BLaER1 treated with 17β-estradiol and CSF1 and Interleukin-3, amounts not matched to agents 10 nM and 100 nM (cell line): Measurements from ENCODE around the gene IL31RA.
A peak's percentile ranks its signal among the peaks of the same experiment; 100 is the strongest.

ENCODE experiments used
- H3K27ac ChIP-seq, 11 experiments: shearing (Covaris generic); formaldehyde crosslinking; 2 replicates each; pipeline ENCODE4 v1.8.1; 2022
- H3K27me3 ChIP-seq, 11 experiments: shearing (Covaris generic); formaldehyde crosslinking; 2 replicates each; pipeline ENCODE4 v1.8.1; 2022
- H3K36me3 ChIP-seq, 11 experiments: shearing (Covaris generic); formaldehyde crosslinking; 2 replicates each; pipeline ENCODE4 v1.8.1; 2022
- H3K4me1 ChIP-seq, 10 experiments: shearing (Covaris generic); formaldehyde crosslinking; 2 replicates each; pipeline ENCODE4 v1.8.1; 2022
- H3K4me2 ChIP-seq, 11 experiments: shearing (Covaris generic); formaldehyde crosslinking; 2 replicates each; pipeline ENCODE4 v1.8.1; 2022
- H3K4me3 ChIP-seq, 10 experiments: shearing (Covaris generic); formaldehyde crosslinking; 2 replicates each; pipeline ENCODE4 v1.8.1; 2022
- H3K9ac ChIP-seq, 11 experiments: shearing (Covaris generic); formaldehyde crosslinking; 2 replicates each; pipeline ENCODE4 v1.8.1; 2022
- H3K9me3 ChIP-seq, 11 experiments: shearing (Covaris generic); formaldehyde crosslinking; replicated peaks in 1 of 11; 2 replicates each; pipeline ENCODE4 v1.8.1; 2022
- H4K20me1 ChIP-seq, 11 experiments: shearing (Covaris generic); formaldehyde crosslinking; 2 replicates each; pipeline ENCODE4 v1.8.1; 2022
- Cebpa-rat ChIP-seq, 11 experiments: shearing (Covaris generic); IDR thresholded peaks; 2 replicates each; pipeline ENCODE4 v1.8.1; 2022

IL31RA gene

GRCh38 chr5:55923865-55924500, 72.8 kb downstream of the IL31RA start:
- H3K9ac ChIP-seq, result peak overlapping the region in 3 of 11 experiments; percentile 8 to 65 (median 10); a peak in 4 of 22 replicates
- no peaks in the 10 kb centered on the region for H3K9me3 ChIP-seq
- no peak for TF ChIP-seq Cebpa-rat (IDR thresholded peaks at IDR 0.05)
- H4K20me1 ChIP-seq, result no peaks in the 10 kb centered on the region
- H3K4me2 ChIP-seq, result peak overlapping the region; percentile 81 to 97 (median 87)
- peaks cover 23 to 44% (median 27%) of the 10 kb centered on the region in 10 experiments for H3K4me1 ChIP-seq
- H3K36me3 ChIP-seq, result no peaks in the 10 kb centered on the region
- H3K27me3 ChIP-seq, result no peaks in the 10 kb centered on the region
- H3K27ac ChIP-seq, result peak overlapping the region in 1 of 11 experiments; percentile 73; a peak in 1 of 22 replicates
- H3K4me3 ChIP-seq, result 0 out of 20 replicates have a peak overlapping the region, but pooled peaks of 1 of the 10 experiments have one; percentile 59

- H3K9ac ChIP-seq, result no peak overlapping the region
- no peak overlapping the region for H3K4me2 ChIP-seq
- no peaks in the 10 kb centered on the region for H3K9me3 ChIP-seq
- no peak for TF ChIP-seq Cebpa-rat (IDR thresholded peaks at IDR 0.05)
- H3K4me3 ChIP-seq, result no peak overlapping the region
- no peaks in the 10 kb centered on the region for H3K27me3 ChIP-seq
- no peaks in the 10 kb centered on the region for H4K20me1 ChIP-seq
- H3K27ac ChIP-seq, result no peak overlapping the region
- peaks cover 17 to 36% (median 19%) of the 10 kb centered on the region in 10 experiments for H3K4me1 ChIP-seq
- H3K36me3 ChIP-seq, result no peaks in the 10 kb centered on the region
Measured at GRCh38 chr5:55924744-55925143, 73.6 kb downstream of the IL31RA start.

- Histone ChIP-seq H3K9ac (no peak overlapping the region), H3K4me2 (no peak overlapping the region), H3K27ac (no peak overlapping the region), H3K4me1 (peaks cover 12 to 32% (median 15%) of the 10 kb centered on the region in 10 experiments), H4K20me1 (no peaks in the 10 kb centered on the region), H3K36me3 (no peaks in the 10 kb centered on the region), H3K27me3 (no peaks in the 10 kb centered on the region), H3K9me3 (no peaks in the 10 kb centered on the region), H3K4me3 (no peak overlapping the region)
- no peak for TF ChIP-seq Cebpa-rat (IDR thresholded peaks at IDR 0.05)
Measured at GRCh38 chr5:55925181-55925580, 74.0 kb downstream of the IL31RA start.

GRCh38 chr5:55925712-55926111, 74.6 kb downstream of the IL31RA start:
- H3K9me3 ChIP-seq, result no peaks in the 10 kb centered on the region
- TF ChIP-seq Cebpa-rat (IDR thresholded peaks at IDR 0.05), result no peak
- H3K27me3 ChIP-seq, result no peaks in the 10 kb centered on the region
- H3K4me3 ChIP-seq, result no peak overlapping the region
- H3K27ac ChIP-seq, result no peak overlapping the region
- no peaks in the 10 kb centered on the region for H4K20me1 ChIP-seq
- H3K9ac ChIP-seq, result no peak overlapping the region
- no peak overlapping the region for H3K4me2 ChIP-seq
- no peaks in the 10 kb centered on the region for H3K36me3 ChIP-seq
- peaks cover 11 to 27% (median 13%) of the 10 kb centered on the region in 10 experiments for H3K4me1 ChIP-seq

- no peaks in the 10 kb centered on the region for H4K20me1 ChIP-seq
- no peak overlapping the region for H3K27ac ChIP-seq
- H3K27me3 ChIP-seq, result no peaks in the 10 kb centered on the region
- no peak overlapping the region for H3K4me3 ChIP-seq
- H3K9ac ChIP-seq, result no peak overlapping the region
- peaks cover 11 to 27% (median 13%) of the 10 kb centered on the region in 10 experiments for H3K4me1 ChIP-seq
- TF ChIP-seq Cebpa-rat (IDR thresholded peaks at IDR 0.05), result no peak
- no peak overlapping the region for H3K4me2 ChIP-seq
- H3K36me3 ChIP-seq, result no peaks in the 10 kb centered on the region
- no peaks in the 10 kb centered on the region for H3K9me3 ChIP-seq
Measured at GRCh38 chr5:55926476-55926875, 75.3 kb downstream of the IL31RA start.

- Histone ChIP-seq H4K20me1 (no peaks in the 10 kb centered on the region), H3K27ac (no peak overlapping the region), H3K9ac (no peak overlapping the region), H3K4me1 (peaks cover 8 to 12% (median 10%) of the 10 kb centered on the region in 10 experiments), H3K4me3 (no peak overlapping the region), H3K9me3 (no peaks in the 10 kb centered on the region), H3K4me2 (no peak overlapping the region), H3K36me3 (no peaks in the 10 kb centered on the region), H3K27me3 (no peaks in the 10 kb centered on the region)
- no peak for TF ChIP-seq Cebpa-rat (IDR thresholded peaks at IDR 0.05)
Measured at GRCh38 chr5:55927861-55928655, 76.9 kb downstream of the IL31RA start.

- H3K4me3 ChIP-seq, result no peak overlapping the region
Measured at GRCh38 chr5:55929020-55929799, 78.1 kb downstream of the IL31RA start.

GRCh38 chr5:55932700-55933099, 81.5 kb downstream of the IL31RA start:
- H3K27ac ChIP-seq, result no peak overlapping the region
- no peaks in the 10 kb centered on the region for H3K9me3 ChIP-seq
- no peaks in the 10 kb centered on the region for H3K4me1 ChIP-seq
- H3K4me2 ChIP-seq, result no peak overlapping the region
- peaks cover 0 to 34% (median 5%) of the 10 kb centered on the region in 11 experiments; a peak in 7 of 22 replicates for H3K36me3 ChIP-seq
- H4K20me1 ChIP-seq, result peaks cover 0 to 15% (median 0%) of the 10 kb centered on the region in 11 experiments; a peak in 3 of 22 replicates
- H3K9ac ChIP-seq, result no peak overlapping the region; a peak in 1 of 22 replicates
- H3K27me3 ChIP-seq, result no peaks in the 10 kb centered on the region
- TF ChIP-seq Cebpa-rat (IDR thresholded peaks at IDR 0.05), result no peak
- no peak overlapping the region for H3K4me3 ChIP-seq

More at GRCh38 chr5:55929020-55929799, 78.1 kb downstream of the IL31RA start:
- TF ChIP-seq Cebpa-rat (IDR thresholded peaks at IDR 0.05), result no peak
- H3K36me3 ChIP-seq, result 0 out of 22 replicates have a peak, but pooled peaks cover 0 to 1% (median 0%) of the 10 kb centered on the region in 11 experiments
- H3K27ac ChIP-seq, result no peak overlapping the region
- no peaks in the 10 kb centered on the region for H3K9me3 ChIP-seq
- no peaks in the 10 kb centered on the region for H3K27me3 ChIP-seq
- peaks cover 0 to under 1% (median 0%) of the 10 kb centered on the region in 10 experiments; a peak in 2 of 20 replicates for H3K4me1 ChIP-seq
- H3K4me2 ChIP-seq, result no peak overlapping the region
- H3K9ac ChIP-seq, result no peak overlapping the region
- peaks cover 0 to 5% (median 0%) of the 10 kb centered on the region in 11 experiments; a peak in 1 of 22 replicates for H4K20me1 ChIP-seq
